Endothelial cell of umbilical vein (primary cell): ENCODE measurements around the gene ACVR2A. TPM values are rescaled to one million over a fixed set of nuclear protein-coding genes. Genes with fewer than 3 reads are reported as not detected.

Experiments
- BruUV-seq: library from RNA; stranded (reverse); fragments of 400-500 nt; replicated peaks from 2 replicates; lab custom pipeline; 2021; lab: Mats Ljungman, UMichigan
- CTCF ChIA-PET: fragments of 300-600, 350-600 bp; sonication (Branson Sonifier 250); formaldehyde crosslinking; loops from one replicate; lab custom pipeline; 2021; ENCODE audit warnings: antibody characterized with exemption, inconsistent platforms; lab: Charles Lee
- POLR2A ChIA-PET: fragments of 300-600, 350-600 bp; sonication (Branson Sonifier 250); formaldehyde crosslinking; loops from one replicate; lab custom pipeline; 2021; ENCODE audit warnings: antibody characterized with exemption, inconsistent platforms; lab: Charles Lee
- DNase-seq: peaks from one replicate; pipeline ENCODE4 v3.0.0-alpha.2; 2011; ENCODE audit warnings: low read depth, low spot score
- FAIRE-seq: peaks from 2 replicates; lab custom pipeline; 2011; peaks lifted over from hg19 to GRCh38; lab: Jason Lieb, UNC
- H2AFZ ChIP-seq: 2 replicates; pipeline ENCODE4 v1.6.0; 2012; ENCODE audit warnings: low read depth, low read length, control low read depth, inconsistent platforms
- H3K27ac ChIP-seq: 2 replicates; pipeline ENCODE4 v1.5.1; 2011; ENCODE audit warnings: low read depth, mild to moderate bottlenecking, control low read depth, low read length, moderate library complexity; ENCODE audit not compliant: insufficient read depth
- H3K27me3 ChIP-seq, 2 experiments: 2 replicates each; pipeline versions ENCODE4 v1.6.0 to v1.6.1; 2011; ENCODE audit warnings: low read length in 2 of 2, mixed read lengths in 1 of 2; ENCODE audit not compliant: control insufficient read depth in 2 of 2, insufficient read depth in 2 of 2
- H3K36me3 ChIP-seq, 2 experiments: 2 replicates in 1 of 2; 3 replicates in 1 of 2; pipeline ENCODE4 v1.5.1; 2011; ENCODE audit warnings: low read length in 2 of 2, mild to moderate bottlenecking in 1 of 2, moderate library complexity in 1 of 2; ENCODE audit not compliant: control insufficient read depth in 2 of 2, insufficient read depth in 2 of 2; ENCODE audit errors: extremely low read depth in 1 of 2
- H3K4me1 ChIP-seq: 3 replicates; pipeline ENCODE4 v1.5.1; 2011; ENCODE audit warnings: mild to moderate bottlenecking, low read length; ENCODE audit not compliant: control insufficient read depth, insufficient read depth; ENCODE audit errors: extremely low read depth
- H3K4me2 ChIP-seq: 2 replicates; pipeline ENCODE4 v1.6.1; 2011; ENCODE audit warnings: low read length, control low read depth, mixed read lengths; ENCODE audit not compliant: insufficient read depth
- H3K4me3 ChIP-seq, 3 experiments: fragments of 200-600 bp in 1 of 3; sonication (generic), shearing (Covaris generic) in 1 of 3; replicated peaks in 1 of 3; 2 replicates each; pipeline ENCODE4 v1.5.1; 2011 to 2016; ENCODE audit warnings: control low read depth in 3 of 3, low read length in 3 of 3, mild to moderate bottlenecking in 2 of 3, inconsistent platforms in 1 of 3, low read depth in 1 of 3, moderate library complexity in 1 of 3; ENCODE audit not compliant: insufficient read depth in 1 of 3
- H3K79me2 ChIP-seq: 2 replicates; pipeline ENCODE4 v1.6.0; 2012; ENCODE audit warnings: low read length, inconsistent platforms; ENCODE audit not compliant: control insufficient read depth, insufficient read depth
- H3K9ac ChIP-seq: replicated peaks from 2 replicates; pipeline ENCODE3; 2011; ENCODE audit warnings: low read length, control low read depth; ENCODE audit not compliant: insufficient read depth; ENCODE audit errors: extremely low read depth
- H3K9me1 ChIP-seq: replicated peaks from 3 replicates; pipeline ENCODE4 v1.6.0; 2011; ENCODE audit warnings: mild to moderate bottlenecking, low read length; ENCODE audit not compliant: control insufficient read depth, insufficient read depth; ENCODE audit errors: extremely low read depth
- H3K9me3 ChIP-seq: replicated peaks from 2 replicates; pipeline ENCODE4 v1.5.1; 2012; ENCODE audit warnings: low read length, inconsistent platforms; ENCODE audit not compliant: control insufficient read depth, insufficient read depth
- H4K20me1 ChIP-seq: replicated peaks from 2 replicates; pipeline ENCODE3; 2011; ENCODE audit warnings: mild to moderate bottlenecking, low read length; ENCODE audit not compliant: control insufficient read depth, insufficient read depth; ENCODE audit errors: extremely low read depth
- EZH2 ChIP-seq: IDR thresholded peaks from 2 replicates; pipeline ENCODE4 v1.6.1; 2012; ENCODE audit warnings: borderline replicate concordance, low read depth, mild to moderate bottlenecking, moderate library complexity, low read length, inconsistent platforms; ENCODE audit not compliant: severe bottlenecking
- GATA2 ChIP-seq: IDR thresholded peaks from 2 replicates; pipeline ENCODE4 v1.7.0; 2011; ENCODE audit warnings: low read depth, mild to moderate bottlenecking, moderate library complexity, mixed read lengths, low read length; ENCODE audit not compliant: insufficient read length, insufficient read depth
- JUN ChIP-seq: IDR thresholded peaks from 2 replicates; pipeline ENCODE4 v1.6.1; 2011; ENCODE audit warnings: borderline replicate concordance, low read depth; ENCODE audit not compliant: insufficient read length, insufficient read depth
- MYC ChIP-seq: IDR thresholded peaks from one replicate; pipeline ENCODE4 v1.6.1; 2011; ENCODE audit warnings: mild to moderate bottlenecking, low read depth, low read length
- POLR2AphosphoS5 ChIP-seq: IDR thresholded peaks from 2 replicates; pipeline ENCODE4 v1.6.1; 2012; ENCODE audit warnings: low read depth, mild to moderate bottlenecking, control low read depth, low read length, moderate library complexity; ENCODE audit not compliant: insufficient read depth
- dilution Hi-C: fragments of 300-500 bp; cut with MboI; formaldehyde crosslinking; loops from one replicate; pipeline ENCODE4 v1.15.0; 2019; ENCODE audit warnings: low sequenced_read_pairs; ENCODE audit not compliant: extremely low pct_ligation_motif_present
- intact Hi-C: fragments of 100-400 bp; cut with micrococcal nuclease; formaldehyde crosslinking; loops from one replicate; pipeline ENCODE4 v1.10.0; 2022
- polyA plus RNA-seq, 4 experiments: library from polyadenylated mRNA; depleted of rRNA in 3 of 4; stranded (reverse) in 3 of 4; unstranded in 1 of 4; fragments of >200 nt; gene quantifications; 2 replicates each; pipeline versions ENCODE4 v1.2.1 to v1.2.3, GENCODE V29; 2011 to 2012; ENCODE audit warnings: missing spikeins in 1 of 4
- total RNA-seq: library from RNA; stranded (reverse); gene quantifications from 2 replicates; pipeline ENCODE4 v1.2.3, GENCODE V29; 2021
- TF ChIP-seq, protein P1 (sequence below): IDR thresholded peaks from 2 replicates; pipeline ENCODE4 v1.6.1; 2011; ENCODE audit not compliant: insufficient read depth, insufficient read length
- TF ChIP-seq, protein P2 (sequence below), 2 donors: IDR thresholded peaks; 1 replicate in 1 of 2; 2 replicates in 1 of 2; pipeline ENCODE4 v1.5.1; 2011; ENCODE audit warnings: low read length in 2 of 2, mild to moderate bottlenecking in 2 of 2, moderate library complexity in 2 of 2, control low read depth in 1 of 2, inconsistent platforms in 1 of 2, low read depth in 1 of 2; ENCODE audit not compliant: insufficient read depth in 1 of 2; ENCODE audit errors: extremely low read depth in 1 of 2

ACVR2A gene
- total and polyA plus RNA-seq, 2 donors (not counting 3 experiments of a cell fraction or from before 2014, with no cell fraction given), result 1.7 to 7.9 TPM

DNA sequence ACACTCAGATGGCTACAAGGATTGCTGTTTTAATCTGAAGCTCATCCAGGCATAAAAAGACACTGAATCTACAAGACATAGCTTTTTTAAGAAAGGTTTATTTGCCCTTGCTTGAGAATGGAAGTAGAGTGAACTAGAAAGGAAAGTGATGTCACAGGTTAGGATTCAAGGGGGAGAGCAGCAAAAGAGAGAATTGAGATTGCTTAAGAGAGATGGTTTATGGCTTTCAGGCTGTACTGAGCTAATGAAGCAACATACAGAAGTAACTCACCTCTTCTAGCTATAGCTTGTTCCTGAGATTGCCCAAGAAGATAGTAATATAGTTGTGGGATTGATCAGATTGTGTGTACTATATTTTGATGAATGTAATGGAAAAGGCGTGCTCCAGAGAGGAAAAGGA lies 26.1 kb upstream of the ACVR2A start:
- Histone ChIP-seq H2AFZ (no peak overlapping the region), H3K4me3 (no peak overlapping the region), H3K4me1 (no peaks in the 10 kb centered on the region), H3K27ac (no peak overlapping the region), H3K9me1 (no peaks in the 10 kb centered on the region), H3K36me3 (no peaks in the 10 kb centered on the region), H3K9ac (no peak overlapping the region), H3K4me2 (no peak overlapping the region), H4K20me1 (no peaks in the 10 kb centered on the region), H3K9me3 (no peaks in the 10 kb centered on the region), H3K79me2 (no peaks in the 10 kb centered on the region), H3K27me3 (peaks cover 3 to 4% of the 10 kb centered on the region in 2 experiments)
- TF ChIP-seq, protein P1, sequence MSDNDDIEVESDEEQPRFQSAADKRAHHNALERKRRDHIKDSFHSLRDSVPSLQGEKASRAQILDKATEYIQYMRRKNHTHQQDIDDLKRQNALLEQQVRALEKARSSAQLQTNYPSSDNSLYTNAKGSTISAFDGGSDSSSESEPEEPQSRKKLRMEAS, result no peak
- BruUV-seq, result no TSS peak
- ChIA-PET POLR2A (no interaction called here), CTCF (no interaction called here)
- dilution Hi-C loops, result no loop called here
- DNase-seq (no peak), FAIRE-seq (no peak)
- intact Hi-C loops, result no loop called here

DNA sequence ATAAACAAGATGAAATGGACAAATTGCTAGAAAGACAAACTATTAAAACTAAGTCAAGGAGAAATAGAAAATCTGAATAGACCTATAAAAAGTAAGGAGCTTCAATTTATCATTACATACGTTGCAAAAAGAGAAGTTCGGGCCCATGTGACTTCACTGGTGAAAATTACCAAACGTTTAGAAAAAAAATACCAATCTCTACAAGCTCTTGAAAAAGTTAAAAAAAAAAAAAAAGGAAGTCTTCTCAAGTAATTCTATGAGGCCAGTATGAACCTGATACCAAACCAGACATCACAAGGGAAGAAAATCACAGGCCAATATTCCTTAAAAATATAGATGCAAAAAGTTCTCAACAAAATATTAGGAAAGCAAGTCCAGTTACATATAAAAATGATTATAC lies 20.2 kb upstream of the ACVR2A start:
- no peaks in the 10 kb centered on the region for H3K36me3 ChIP-seq
- DNase-seq, result no peak
- H3K9me1 ChIP-seq, result no peaks in the 10 kb centered on the region
- BruUV-seq, result no TSS peak
- no peak overlapping the region for H3K9ac ChIP-seq
- no peaks in the 10 kb centered on the region for H3K79me2 ChIP-seq
- H3K4me2 ChIP-seq, result no peak overlapping the region
- H3K4me1 ChIP-seq, result peaks cover 7% of the 10 kb centered on the region
- dilution Hi-C loops (no loop called here), intact Hi-C loops (no loop called here)
- H3K27me3 ChIP-seq, result peaks cover 0 to 3% of the 10 kb centered on the region in 2 experiments
- FAIRE-seq, result no peak
- H3K27ac ChIP-seq, result no peak overlapping the region
- H3K9me3 ChIP-seq, result no peaks in the 10 kb centered on the region
- ChIA-PET CTCF (no interaction called here), POLR2A (no interaction called here)
- no peaks in the 10 kb centered on the region for H4K20me1 ChIP-seq
- H3K4me3 ChIP-seq, result no peak overlapping the region
- no peak overlapping the region for H2AFZ ChIP-seq
- TF ChIP-seq, protein P1, result no peak
- TF ChIP-seq GATA2, result no peak
- TF ChIP-seq, protein P2, sequence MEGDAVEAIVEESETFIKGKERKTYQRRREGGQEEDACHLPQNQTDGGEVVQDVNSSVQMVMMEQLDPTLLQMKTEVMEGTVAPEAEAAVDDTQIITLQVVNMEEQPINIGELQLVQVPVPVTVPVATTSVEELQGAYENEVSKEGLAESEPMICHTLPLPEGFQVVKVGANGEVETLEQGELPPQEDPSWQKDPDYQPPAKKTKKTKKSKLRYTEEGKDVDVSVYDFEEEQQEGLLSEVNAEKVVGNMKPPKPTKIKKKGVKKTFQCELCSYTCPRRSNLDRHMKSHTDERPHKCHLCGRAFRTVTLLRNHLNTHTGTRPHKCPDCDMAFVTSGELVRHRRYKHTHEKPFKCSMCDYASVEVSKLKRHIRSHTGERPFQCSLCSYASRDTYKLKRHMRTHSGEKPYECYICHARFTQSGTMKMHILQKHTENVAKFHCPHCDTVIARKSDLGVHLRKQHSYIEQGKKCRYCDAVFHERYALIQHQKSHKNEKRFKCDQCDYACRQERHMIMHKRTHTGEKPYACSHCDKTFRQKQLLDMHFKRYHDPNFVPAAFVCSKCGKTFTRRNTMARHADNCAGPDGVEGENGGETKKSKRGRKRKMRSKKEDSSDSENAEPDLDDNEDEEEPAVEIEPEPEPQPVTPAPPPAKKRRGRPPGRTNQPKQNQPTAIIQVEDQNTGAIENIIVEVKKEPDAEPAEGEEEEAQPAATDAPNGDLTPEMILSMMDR (IDR thresholded peaks at IDR 0.05; ENCODE audit: extremely low read depth in 1 of 2, insufficient read depth in 1 of 2, low read depth in 1 of 2, low read length in 2 of 2), result no peak
- TF ChIP-seq EZH2, result no peak
- no peak for TF ChIP-seq JUN
- no peak for TF ChIP-seq MYC
- TF ChIP-seq POLR2AphosphoS5, result no peak
